A549 (cell line): ENCODE results near the gene MICOS13. TPM values are rescaled to one million over a fixed set of nuclear protein-coding genes. Genes with fewer than 3 reads are reported as not detected.
A peak's percentile ranks its signal among the peaks of the same experiment; 100 is the strongest.

ENCODE experiments used
- ATAC-seq, 2 experiments: fragments of 200-7000 bp in 1 of 2; fragments of >200 bp in 1 of 2; cut with Nextera tagmentation in 1 of 2; cut with Tn5 transposase in 1 of 2; 3 replicates each; pipeline versions ENCODE4 v1.8.0 to v1.9.1; 2018 to 2020; ENCODE audit warnings: mild to moderate bottlenecking in 1 of 2, moderate library complexity in 1 of 2
- CTCF ChIA-PET: fragments of 300-600 bp; sonication (Branson Sonifier 250); formaldehyde crosslinking; extraction: SDS; loops from one replicate; lab custom pipeline; 2021; ENCODE audit warnings: antibody characterized with exemption, inconsistent platforms; lab: Yijun Ruan, JAX
- POLR2A ChIA-PET: fragments of 350-600 bp; formaldehyde crosslinking; extraction: SDS; loops from one replicate; lab custom pipeline; 2021; ENCODE audit warnings: antibody characterized with exemption, inconsistent platforms; lab: Yijun Ruan, JAX
- DNase-seq, 2 experiments: peaks; one replicate each; pipeline versions ENCODE4 v3.0.0 to v3.0.0-alpha.2; 2011 to 2016; ENCODE audit warnings: low read depth in 1 of 2, low spot score in 1 of 2
- FAIRE-seq: peaks from 2 replicates; lab custom pipeline; 2011; peaks lifted over from hg19 to GRCh38; lab: Jason Lieb, UNC
- H3K27ac ChIP-seq, 2 experiments: fragments of >200 bp; sonication (Bioruptor Twin); formaldehyde crosslinking; 3 replicates each; pipeline ENCODE4 v1.5.1; 2016 to 2017
- H3K4me1 ChIP-seq: fragments of >200 bp; sonication (Bioruptor Twin); formaldehyde crosslinking; 3 replicates; pipeline ENCODE4 v1.6.1; 2016
- H3K4me2 ChIP-seq: fragments of >200 bp; sonication (Bioruptor Twin); formaldehyde crosslinking; 3 replicates; pipeline ENCODE4 v1.6.1; 2016
- H3K4me3 ChIP-seq: fragments of >200 bp; sonication (Bioruptor Twin); formaldehyde crosslinking; 3 replicates; pipeline ENCODE4 v1.5.1; 2016
- H3K9me3 ChIP-seq: fragments of >200 bp; sonication (Bioruptor Twin); formaldehyde crosslinking; 3 replicates; pipeline ENCODE4 v1.6.1; 2016
- ATOH8 ChIP-seq: fragments of 250-450 bp; sonication (Bioruptor Pico); IDR thresholded peaks from 2 replicates; pipeline ENCODE4 v1.5.0; 2020; ENCODE audit warnings: low read depth, mild to moderate bottlenecking, moderate library complexity
- CHD2 ChIP-seq: fragments of 150-350 bp; IDR thresholded peaks from 2 replicates; pipeline ENCODE4 v1.6.1; 2014; ENCODE audit warnings: low read length; ENCODE audit not compliant: partially characterized antibody
- CTCF ChIP-seq: fragments of >200 bp; sonication (Bioruptor Twin); formaldehyde crosslinking; IDR thresholded peaks from 3 replicates; pipeline ENCODE4 v1.5.1; 2016
- EHF ChIP-seq: fragments of 250-450 bp; sonication (Bioruptor Pico); IDR thresholded peaks from 2 replicates; pipeline ENCODE4 v1.5.0; 2020; ENCODE audit warnings: mild to moderate bottlenecking
- EP300 ChIP-seq, 2 experiments: fragments of >200 bp; sonication (Bioruptor Twin); formaldehyde crosslinking; IDR thresholded peaks; 2 replicates in 1 of 2; 3 replicates in 1 of 2; pipeline ENCODE4 v1.6.1; 2016 to 2017
- FOSL2 ChIP-seq, 2 experiments: fragments of 450-650 bp in 1 of 2; fragments of >200 bp in 1 of 2; sonication (Bioruptor Twin) in 1 of 2; formaldehyde crosslinking; IDR thresholded peaks; 2 replicates each; pipeline versions ENCODE4 v1.5.0 to v1.6.1; 2016 to 2020; ENCODE audit warnings: mild to moderate bottlenecking in 1 of 2, moderate library complexity in 1 of 2
- GATA3 ChIP-seq: IDR thresholded peaks from 2 replicates; pipeline ENCODE4 v1.6.1; 2012; ENCODE audit warnings: borderline replicate concordance
- HDAC2 ChIP-seq: fragments of 200-600 bp; sonication (generic); IDR thresholded peaks from 2 replicates; pipeline ENCODE4 v1.6.1; 2016
- HMGXB4 ChIP-seq: fragments of 250-450 bp; sonication (Bioruptor Pico); IDR thresholded peaks from 2 replicates; pipeline ENCODE4 v1.5.0; 2021; ENCODE audit warnings: mild to moderate bottlenecking, moderate library complexity, borderline replicate concordance
- JUN ChIP-seq, 2 experiments: fragments of >200 bp; sonication (Bioruptor Twin); formaldehyde crosslinking; IDR thresholded peaks; 2 replicates in 1 of 2; 3 replicates in 1 of 2; pipeline ENCODE4 v1.6.1; 2016 to 2017
- MAX ChIP-seq: IDR thresholded peaks from 2 replicates; pipeline ENCODE4 v1.6.1; 2012
- NPAS2 ChIP-seq: fragments of 250-450 bp; sonication (Bioruptor Pico); IDR thresholded peaks from 2 replicates; pipeline ENCODE4 v1.8.0; 2022; ENCODE audit warnings: mild to moderate bottlenecking, moderate library complexity, borderline replicate concordance
- POLR2A ChIP-seq: IDR thresholded peaks from 2 replicates; pipeline ENCODE4 v1.6.1; 2012; ENCODE audit warnings: mild to moderate bottlenecking, low read length
- RAD21 ChIP-seq, 2 experiments: fragments of >200 bp in 1 of 2; sonication (Bioruptor Twin) in 1 of 2; formaldehyde crosslinking in 1 of 2; IDR thresholded peaks in 1 of 2; conservative IDR thresholded peaks in 1 of 2; 2 replicates in 1 of 2; 3 replicates in 1 of 2; pipeline ENCODE4 v1.6.1; 2012 to 2018; ENCODE audit warnings: inconsistent platforms in 1 of 2
- RCOR1 ChIP-seq: fragments of 150-350 bp; IDR thresholded peaks from 2 replicates; pipeline ENCODE4 v1.6.1; 2014; ENCODE audit warnings: antibody characterized with exemption, low read length, low read depth
- RFX5 ChIP-seq: fragments of 450-650 bp; IDR thresholded peaks from 2 replicates; pipeline ENCODE4 v1.7.1; 2014; ENCODE audit warnings: antibody characterized with exemption, mild to moderate bottlenecking, moderate library complexity
- SMC3 ChIP-seq: fragments of >200 bp; sonication (Bioruptor Twin); formaldehyde crosslinking; IDR thresholded peaks from 3 replicates; pipeline ENCODE4 v1.6.1; 2018; ENCODE audit warnings: inconsistent platforms
- WGBS: methylation state at CpG from one replicate; pipeline ENCODE4 v1.1.6; 2017; ENCODE audit errors: missing lambda C conversion rate; 5-methylcytosine and 5-hydroxymethylcytosine counted together
- polyA plus RNA-seq, 4 experiments: library from polyadenylated mRNA; depleted of rRNA in 3 of 4; stranded (reverse); fragments of >200 nt; fragmentation: RNase III in 1 of 4; extraction: RNeasy Plus Mini Kit Qiagen cat#74134 plus additional on column Dnase treatment in 1 of 4; gene quantifications; 2 replicates in 3 of 4; 3 replicates in 1 of 4; pipeline ENCODE4 v1.2.3, GENCODE V29; 2011 to 2017

The MICOS13 gene
- polyA plus RNA-seq, 2 of the 4 experiments (the other 2 are of a cell fraction), result 20.5 to 48.8 TPM

- no peak for TF ChIP-seq ATOH8 (CRISPR knock-in tag)
- TF ChIP-seq RFX5, result no peak
- TF ChIP-seq MAX, result no peak
- TF ChIP-seq, all 56 proteins: peak for 0
These were observed 16.9 kb upstream of the MICOS13 start (continued) for GRCh38 chr19:5697022-5697889.

- CTCF ChIA-PET, result no interaction called here
- peaks cover 13% of the 10 kb centered on the region for H3K4me1 ChIP-seq
- 91% methylated on average over 13 of the region's 42 CpGs for WGBS
- no peak overlapping the region for H3K27ac ChIP-seq
- POLR2A ChIA-PET, result no interaction called here
- FAIRE-seq, result no peak
- no peaks in the 10 kb centered on the region for H3K9me3 ChIP-seq
- H3K4me2 ChIP-seq, result no peak overlapping the region
- H3K4me3 ChIP-seq, result no peak overlapping the region
- no peak for TF ChIP-seq HMGXB4 (CRISPR knock-in tag)
- TF ChIP-seq FOSL2 (IDR thresholded peaks at IDR 0.05), result no peak
- no peak for TF ChIP-seq FOSL2 (CRISPR knock-in tag; IDR thresholded peaks at IDR 0.05)
- TF ChIP-seq RAD21 (conservative IDR thresholded peaks at IDR 0.05 in 1 of 2, IDR thresholded peaks at IDR 0.05 in 1 of 2), result no peak
- no peak for TF ChIP-seq EHF (CRISPR knock-in tag)
- TF ChIP-seq GATA3, result no peak
- no peak for TF ChIP-seq SMC3
- TF ChIP-seq HDAC2, result no peak
- TF ChIP-seq RCOR1, result no peak
- TF ChIP-seq CHD2, result no peak
- TF ChIP-seq EP300 (IDR thresholded peaks at IDR 0.05), result no peak
- TF ChIP-seq NPAS2, result no peak
- no peak for TF ChIP-seq JUN (IDR thresholded peaks at IDR 0.05)
- ATAC-seq, result no peak
- DNase-seq, result no peak
These were observed 16.1 kb upstream of the MICOS13 start for GRCh38 chr19:5696196-5697021.

GRCh38 chr19:5695649-5696195 lies 15.4 kb upstream of the MICOS13 start:
- no peaks in the 10 kb centered on the region for H3K9me3 ChIP-seq
- no peak overlapping the region for H3K4me3 ChIP-seq
- H3K4me2 ChIP-seq, result no peak overlapping the region
- no peak for DNase-seq
- 97% methylated on average over 11 of the region's 28 CpGs for WGBS
- FAIRE-seq, result no peak
- peaks cover 13% of the 10 kb centered on the region for H3K4me1 ChIP-seq
- ChIA-PET POLR2A (no interaction called here), CTCF (no interaction called here)
- TF ChIP-seq CTCF, result no peak
- no peak for TF ChIP-seq POLR2A
- no peak for TF ChIP-seq HMGXB4 (CRISPR knock-in tag)
- TF ChIP-seq JUN (IDR thresholded peaks at IDR 0.05), result peak in 1 of 2 experiments; percentile 23; a peak in 1 of 5 replicates
- no peak overlapping the region for H3K27ac ChIP-seq
- no peak for ATAC-seq
